HEK293 (cell line): ENCODE data around the gene LARGE1.

Experiments used
- CTCF ChIA-PET: fragments of 350-600 bp; formaldehyde crosslinking; extraction: SDS; loops from one replicate; lab custom pipeline; 2021; ENCODE audit warnings: antibody characterized with exemption; lab: Yijun Ruan, JAX
- POLR2A ChIA-PET: fragments of 300-600 bp; formaldehyde crosslinking; extraction: SDS; loops from one replicate; lab custom pipeline; 2020; ENCODE audit warnings: antibody characterized with exemption, inconsistent platforms; lab: Yijun Ruan, JAX
- H3K27ac ChIP-seq: fragments of 200-500 bp; sonication (Bioruptor generic); 2 replicates; pipeline ENCODE4 v1.5.1; 2014; ENCODE audit warnings: low read depth, low read length, control low read depth, inconsistent platforms; ENCODE audit errors: extremely low read depth
- H3K36me3 ChIP-seq, 2 experiments: fragments of 200-500 bp in 1 of 2; sonication (Bioruptor generic) in 1 of 2; 1 replicate in 1 of 2; 2 replicates in 1 of 2; pipeline ENCODE4 v1.5.1; 2014 to 2017; ENCODE audit warnings: inconsistent platforms in 2 of 2, low read length in 2 of 2; ENCODE audit not compliant: control insufficient read depth in 2 of 2, insufficient read depth in 1 of 2
- H3K4me1 ChIP-seq: fragments of 200-500 bp; sonication (Bioruptor generic); 2 replicates; pipeline ENCODE4 v1.5.1; 2014; ENCODE audit warnings: mild to moderate bottlenecking, low read length, inconsistent platforms; ENCODE audit not compliant: control insufficient read depth, insufficient read depth
- H3K4me3 ChIP-seq: 2 replicates; pipeline ENCODE4 v1.5.1; 2011; ENCODE audit warnings: low read depth, mild to moderate bottlenecking, control low read depth, low read length, moderate library complexity
- H3K9me3 ChIP-seq: fragments of 200-500 bp; sonication (Bioruptor generic); 2 replicates; pipeline ENCODE4 v1.5.1; 2014; ENCODE audit warnings: low read depth, low read length, inconsistent platforms; ENCODE audit not compliant: control insufficient read depth, insufficient read depth
- BCL11B ChIP-seq: fragments of 450-650 bp; formaldehyde crosslinking; IDR thresholded peaks from 2 replicates; pipeline ENCODE4 v1.5.1; 2016; ENCODE audit warnings: low read depth, missing biosample characterization, missing genetic modification characterization
- FEZF1 ChIP-seq: fragments of 450-650 bp; formaldehyde crosslinking; IDR thresholded peaks from 2 replicates; pipeline ENCODE4 v1.5.1; 2016; ENCODE audit warnings: missing biosample characterization, missing genetic modification characterization
- GLIS2 ChIP-seq: fragments of 450-650 bp; formaldehyde crosslinking; IDR thresholded peaks from 2 replicates; pipeline ENCODE4 v1.5.1; 2016; ENCODE audit warnings: missing biosample characterization, missing genetic modification characterization
- HOXD13 ChIP-seq: sonication (generic); formaldehyde crosslinking; IDR thresholded peaks from 2 replicates; pipeline ENCODE4 v1.8.0; 2022; ENCODE audit warnings: missing genetic modification reagents, borderline replicate concordance
- KLF10 ChIP-seq: fragments of 450-650 bp; IDR thresholded peaks from 2 replicates; pipeline ENCODE4 v1.5.1; 2018; ENCODE audit warnings: missing biosample characterization, mild to moderate bottlenecking, missing genetic modification characterization
- WT1 ChIP-seq: fragments of 450-650 bp; formaldehyde crosslinking; IDR thresholded peaks from 2 replicates; pipeline ENCODE4 v1.5.1; 2016; ENCODE audit warnings: missing biosample characterization, missing genetic modification characterization
- ZBTB17 ChIP-seq: fragments of 450-650 bp; formaldehyde crosslinking; IDR thresholded peaks from 2 replicates; pipeline ENCODE4 v1.5.1; 2016; ENCODE audit warnings: missing biosample characterization, missing genetic modification characterization
- ZFP41 ChIP-seq: fragments of 450-650 bp; formaldehyde crosslinking; IDR thresholded peaks from 2 replicates; pipeline ENCODE4 v1.5.1; 2016; ENCODE audit warnings: missing biosample characterization, missing genetic modification characterization, borderline replicate concordance
- ZNF214 ChIP-seq: fragments of 450-650 bp; formaldehyde crosslinking; IDR thresholded peaks from 2 replicates; pipeline ENCODE4 v1.5.1; 2017; ENCODE audit warnings: missing biosample characterization, mild to moderate bottlenecking, missing genetic modification characterization, borderline replicate concordance
- ZNF366 ChIP-seq: fragments of 450-650 bp; formaldehyde crosslinking; conservative IDR thresholded peaks from 2 replicates; pipeline ENCODE4 v1.5.1; 2016; ENCODE audit warnings: missing biosample characterization, missing genetic modification characterization
- ZNF404 ChIP-seq: fragments of 450-650 bp; formaldehyde crosslinking; IDR thresholded peaks from 2 replicates; pipeline ENCODE4 v1.5.1; 2017; ENCODE audit warnings: missing biosample characterization, missing genetic modification characterization
- ZNF416 ChIP-seq: fragments of 450-650 bp; formaldehyde crosslinking; IDR thresholded peaks from 2 replicates; pipeline ENCODE4 v1.5.1; 2016; ENCODE audit warnings: missing biosample characterization, missing genetic modification characterization
- ZNF433 ChIP-seq: fragments of 450-650 bp; formaldehyde crosslinking; IDR thresholded peaks from 2 replicates; pipeline ENCODE4 v1.5.1; 2016; ENCODE audit warnings: missing biosample characterization, missing genetic modification characterization, low read depth
- ZNF600 ChIP-seq: fragments of 450-650 bp; formaldehyde crosslinking; IDR thresholded peaks from 2 replicates; pipeline ENCODE4 v1.5.1; 2016; ENCODE audit warnings: missing biosample characterization, missing genetic modification characterization
- ZNF654 ChIP-seq: fragments of 450-650 bp; formaldehyde crosslinking; IDR thresholded peaks from 2 replicates; pipeline ENCODE4 v1.5.1; 2016; ENCODE audit warnings: low read depth, missing biosample characterization, missing genetic modification characterization
- ZNF658 ChIP-seq: fragments of 450-650 bp; formaldehyde crosslinking; IDR thresholded peaks from 2 replicates; pipeline ENCODE4; 2016; ENCODE audit warnings: missing biosample characterization, missing genetic modification characterization
- ZNF660 ChIP-seq: fragments of 450-650 bp; IDR thresholded peaks from 2 replicates; pipeline ENCODE4 v1.5.1; 2018; ENCODE audit warnings: missing biosample characterization, mild to moderate bottlenecking, missing genetic modification characterization
- ZNF664 ChIP-seq: fragments of 450-650 bp; formaldehyde crosslinking; IDR thresholded peaks from 2 replicates; pipeline ENCODE4 v1.5.1; 2016; ENCODE audit warnings: missing biosample characterization, missing genetic modification characterization
- ZSCAN16 ChIP-seq: fragments of 450-650 bp; formaldehyde crosslinking; IDR thresholded peaks from 2 replicates; pipeline ENCODE4 v1.5.1; 2016; ENCODE audit warnings: missing biosample characterization, missing genetic modification characterization
- TF ChIP-seq, protein P1 (sequence below): fragments of 450-650 bp; formaldehyde crosslinking; IDR thresholded peaks from 2 replicates; pipeline ENCODE4 v1.5.1; 2016; ENCODE audit warnings: missing biosample characterization, missing genetic modification characterization
- TF ChIP-seq, protein P2 (sequence below): fragments of 450-650 bp; formaldehyde crosslinking; conservative IDR thresholded peaks from 2 replicates; pipeline ENCODE4 v1.5.1; 2016; ENCODE audit warnings: low read depth, missing biosample characterization, missing genetic modification characterization
- TF ChIP-seq, protein P3 (sequence below): fragments of 450-650 bp; formaldehyde crosslinking; IDR thresholded peaks from 2 replicates; pipeline ENCODE4 v1.5.1; 2017; ENCODE audit warnings: missing biosample characterization, missing genetic modification characterization

LARGE1 gene

DNA sequence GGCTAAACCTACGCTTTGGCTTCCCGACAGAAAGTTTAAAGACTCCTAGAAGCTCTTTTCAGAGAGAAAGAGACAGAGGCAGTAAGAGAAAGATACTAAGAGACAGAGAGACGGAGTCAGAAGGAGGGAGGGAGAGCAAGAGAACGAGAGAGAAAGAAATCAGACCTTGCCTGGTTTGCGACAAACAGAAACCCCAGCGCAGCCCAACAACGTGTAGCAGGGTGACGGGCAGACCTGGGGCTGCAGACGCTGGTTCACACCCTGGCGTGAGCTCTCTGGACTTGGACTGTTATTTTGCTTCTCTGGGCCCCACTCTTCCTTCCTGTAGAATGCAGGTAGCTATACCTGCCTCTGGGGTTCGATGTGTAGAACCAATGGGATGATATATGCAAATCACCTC lies 617.7 kb downstream of the LARGE1 start:
- POLR2A ChIA-PET, result interaction anchor here (1.4 kb wide), 1 partner anchor 619 kb away, joined by 3 read pairs; no protein-coding TSS in a partner anchor
- H3K4me1 ChIP-seq, result no peaks in the 10 kb centered on the region

DNA sequence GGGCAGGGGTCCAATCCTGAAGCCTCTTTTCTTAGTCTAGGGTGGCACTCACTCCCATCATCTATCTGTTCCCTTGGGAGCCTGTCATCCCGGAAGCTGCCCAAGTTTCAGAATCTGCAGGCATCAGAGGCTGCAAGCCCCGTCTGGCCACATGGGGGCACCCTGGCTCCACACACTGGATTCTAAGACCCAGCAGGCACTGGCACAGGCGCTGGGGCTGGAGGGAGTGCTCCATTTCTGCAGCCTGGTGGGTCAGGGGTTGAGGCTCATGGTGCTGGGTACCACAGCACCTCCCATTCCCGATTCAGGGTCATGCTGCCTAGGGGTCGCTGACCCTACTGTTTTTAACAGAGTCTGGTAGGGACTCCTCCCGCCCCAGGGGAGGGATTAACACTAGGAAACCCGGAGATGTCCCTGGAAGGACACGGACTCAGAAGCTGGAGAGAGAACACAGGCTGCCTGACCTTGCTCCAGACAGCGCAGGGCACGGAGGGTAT lies 618.2 kb downstream of the LARGE1 start:
- Histone ChIP-seq H3K4me1 (no peaks in the 10 kb centered on the region), H3K4me3 (no peak overlapping the region)
- POLR2A ChIA-PET, result interaction anchor here (1.4 kb wide), 1 partner anchor 619 kb away, joined by 3 read pairs; no protein-coding TSS in a partner anchor
- TF ChIP-seq ZNF214 (tag by site-specific recombination), result no peak
- peak; percentile 77; the same call in 1 of the 2 replicates for TF ChIP-seq ZNF660 (tag by site-specific recombination)
- TF ChIP-seq ZNF654 (tag by site-specific recombination), result peak; percentile 93
- TF ChIP-seq, protein P1, sequence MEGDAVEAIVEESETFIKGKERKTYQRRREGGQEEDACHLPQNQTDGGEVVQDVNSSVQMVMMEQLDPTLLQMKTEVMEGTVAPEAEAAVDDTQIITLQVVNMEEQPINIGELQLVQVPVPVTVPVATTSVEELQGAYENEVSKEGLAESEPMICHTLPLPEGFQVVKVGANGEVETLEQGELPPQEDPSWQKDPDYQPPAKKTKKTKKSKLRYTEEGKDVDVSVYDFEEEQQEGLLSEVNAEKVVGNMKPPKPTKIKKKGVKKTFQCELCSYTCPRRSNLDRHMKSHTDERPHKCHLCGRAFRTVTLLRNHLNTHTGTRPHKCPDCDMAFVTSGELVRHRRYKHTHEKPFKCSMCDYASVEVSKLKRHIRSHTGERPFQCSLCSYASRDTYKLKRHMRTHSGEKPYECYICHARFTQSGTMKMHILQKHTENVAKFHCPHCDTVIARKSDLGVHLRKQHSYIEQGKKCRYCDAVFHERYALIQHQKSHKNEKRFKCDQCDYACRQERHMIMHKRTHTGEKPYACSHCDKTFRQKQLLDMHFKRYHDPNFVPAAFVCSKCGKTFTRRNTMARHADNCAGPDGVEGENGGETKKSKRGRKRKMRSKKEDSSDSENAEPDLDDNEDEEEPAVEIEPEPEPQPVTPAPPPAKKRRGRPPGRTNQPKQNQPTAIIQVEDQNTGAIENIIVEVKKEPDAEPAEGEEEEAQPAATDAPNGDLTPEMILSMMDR, result peak; percentile 75
- TF ChIP-seq, all 188 proteins: peak for 3
- CTCF ChIA-PET, result interaction anchor here (0.6 to 2.6 kb wide), 39 partner anchors 9 to 1785 kb away, joined by 3 to 17 read pairs (median 4); partner anchors contain the start of gene LARGE1
- Histone ChIP-seq H3K27ac (no peak overlapping the region), H3K36me3 (peaks cover 0 to 5% of the 10 kb centered on the region in 2 experiments; a peak in 2 of 3 replicates), H3K9me3 (no peaks in the 10 kb centered on the region)

More for the DNA sequence above, 617.7 kb downstream of the LARGE1 start:
- H3K4me3 ChIP-seq, result no peak overlapping the region
- H3K36me3 ChIP-seq, result peaks cover 0 to 5% of the 10 kb centered on the region in 2 experiments; a peak in 2 of 3 replicates
- no peaks in the 10 kb centered on the region for H3K9me3 ChIP-seq
- no peak for TF ChIP-seq ZNF404 (tag by site-specific recombination)
- no peak for TF ChIP-seq KLF10
- no peak for TF ChIP-seq ZNF658
- TF ChIP-seq ZSCAN16 (tag by site-specific recombination), result no peak
- TF ChIP-seq HOXD13 (CRISPR knock-in tag), result no peak
- no peak for TF ChIP-seq ZNF366 (tag by site-specific recombination)
- no peak for TF ChIP-seq ZNF600 (tag by site-specific recombination)
- no peak for TF ChIP-seq BCL11B (tag by site-specific recombination)
- TF ChIP-seq ZNF664 (tag by site-specific recombination), result no peak
- no peak for TF ChIP-seq WT1 (tag by site-specific recombination)
- TF ChIP-seq ZBTB17 (tag by site-specific recombination), result no peak
- TF ChIP-seq GLIS2 (tag by site-specific recombination), result no peak
- TF ChIP-seq, protein P2, sequence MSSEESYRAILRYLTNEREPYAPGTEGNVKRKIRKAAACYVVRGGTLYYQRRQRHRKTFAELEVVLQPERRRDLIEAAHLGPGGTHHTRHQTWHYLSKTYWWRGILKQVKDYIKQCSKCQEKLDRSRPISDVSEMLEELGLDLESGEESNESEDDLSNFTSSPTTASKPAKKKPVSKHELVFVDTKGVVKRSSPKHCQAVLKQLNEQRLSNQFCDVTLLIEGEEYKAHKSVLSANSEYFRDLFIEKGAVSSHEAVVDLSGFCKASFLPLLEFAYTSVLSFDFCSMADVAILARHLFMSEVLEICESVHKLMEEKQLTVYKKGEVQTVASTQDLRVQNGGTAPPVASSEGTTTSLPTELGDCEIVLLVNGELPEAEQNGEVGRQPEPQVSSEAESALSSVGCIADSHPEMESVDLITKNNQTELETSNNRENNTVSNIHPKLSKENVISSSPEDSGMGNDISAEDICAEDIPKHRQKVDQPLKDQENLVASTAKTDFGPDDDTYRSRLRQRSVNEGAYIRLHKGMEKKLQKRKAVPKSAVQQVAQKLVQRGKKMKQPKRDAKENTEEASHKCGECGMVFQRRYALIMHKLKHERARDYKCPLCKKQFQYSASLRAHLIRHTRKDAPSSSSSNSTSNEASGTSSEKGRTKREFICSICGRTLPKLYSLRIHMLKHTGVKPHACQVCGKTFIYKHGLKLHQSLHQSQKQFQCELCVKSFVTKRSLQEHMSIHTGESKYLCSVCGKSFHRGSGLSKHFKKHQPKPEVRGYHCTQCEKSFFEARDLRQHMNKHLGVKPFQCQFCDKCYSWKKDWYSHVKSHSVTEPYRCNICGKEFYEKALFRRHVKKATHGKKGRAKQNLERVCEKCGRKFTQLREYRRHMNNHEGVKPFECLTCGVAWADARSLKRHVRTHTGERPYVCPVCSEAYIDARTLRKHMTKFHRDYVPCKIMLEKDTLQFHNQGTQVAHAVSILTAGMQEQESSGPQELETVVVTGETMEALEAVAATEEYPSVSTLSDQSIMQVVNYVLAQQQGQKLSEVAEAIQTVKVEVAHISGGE, result no peak
- TF ChIP-seq, all 188 proteins: peak for 0
- CTCF ChIA-PET, result interaction anchor here (0.6 to 2.6 kb wide), 30 partner anchors 9 to 1785 kb away, joined by 3 to 17 read pairs (median 4); partner anchors contain the start of gene LARGE1
- no peak overlapping the region for H3K27ac ChIP-seq

DNA sequence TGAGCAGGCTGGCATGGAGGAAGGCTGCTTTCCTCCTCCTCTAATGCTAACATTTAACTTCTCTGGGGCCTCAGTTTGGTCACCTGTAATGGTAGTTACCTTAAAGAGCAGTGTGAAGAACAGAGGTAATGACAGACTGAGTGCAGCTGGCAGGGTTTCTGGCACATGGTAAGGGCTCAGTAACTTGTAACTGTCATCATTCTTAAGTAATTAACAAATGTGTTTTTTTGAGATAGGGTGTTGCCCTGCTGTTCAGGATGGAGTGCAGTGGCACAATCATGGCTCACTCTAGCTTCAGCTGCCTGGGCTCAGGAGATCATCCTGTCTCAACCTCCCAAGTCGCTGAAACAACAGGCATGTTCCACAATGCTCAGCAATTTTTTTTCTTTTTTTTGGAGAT lies 620.1 kb downstream of the LARGE1 start:
- TF ChIP-seq ZNF433 (tag by site-specific recombination) (no peak), ZNF404 (tag by site-specific recombination) (no peak), FEZF1 (tag by site-specific recombination) (no peak), ZNF366 (tag by site-specific recombination) (no peak), ZNF416 (tag by site-specific recombination) (no peak), ZFP41 (tag by site-specific recombination) (no peak)
- TF ChIP-seq, protein P3, sequence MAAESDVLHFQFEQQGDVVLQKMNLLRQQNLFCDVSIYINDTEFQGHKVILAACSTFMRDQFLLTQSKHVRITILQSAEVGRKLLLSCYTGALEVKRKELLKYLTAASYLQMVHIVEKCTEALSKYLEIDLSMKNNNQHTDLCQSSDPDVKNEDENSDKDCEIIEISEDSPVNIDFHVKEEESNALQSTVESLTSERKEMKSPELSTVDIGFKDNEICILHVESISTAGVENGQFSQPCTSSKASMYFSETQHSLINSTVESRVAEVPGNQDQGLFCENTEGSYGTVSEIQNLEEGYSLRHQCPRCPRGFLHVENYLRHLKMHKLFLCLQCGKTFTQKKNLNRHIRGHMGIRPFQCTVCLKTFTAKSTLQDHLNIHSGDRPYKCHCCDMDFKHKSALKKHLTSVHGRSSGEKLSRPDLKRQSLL (tag by site-specific recombination), result no peak
- Histone ChIP-seq H3K4me1 (no peaks in the 10 kb centered on the region), H3K27ac (no peak overlapping the region), H3K36me3 (peaks cover 0 to 5% of the 10 kb centered on the region in 2 experiments; a peak in 2 of 3 replicates), H3K9me3 (no peaks in the 10 kb centered on the region), H3K4me3 (no peak overlapping the region)
- ChIA-PET CTCF (interaction anchor here (0.6 to 2.1 kb wide), 9 partner anchors 15 to 1661 kb away, joined by 3 to 9 read pairs (median 3); no protein-coding TSS in a partner anchor), POLR2A (no interaction called here)
